Thyroid gland (tissue), 4 donors: ENCODE results near the gene TLCD2.

Source experiments
- POLR2A ChIP-seq, 2 donors: fragments of 450-650 bp; IDR thresholded peaks; one replicate each; pipeline ENCODE4 v1.6.1; 2017; ENCODE audit warnings: antibody characterized with exemption in 2 of 2, mild to moderate bottlenecking in 2 of 2, moderate library complexity in 1 of 2
- TF ChIP-seq, protein P1 (sequence below), 6 experiments: fragments of 200-600 bp in 3 of 6; fragments of 450-650 bp in 3 of 6; sonication (generic) in 3 of 6; IDR thresholded peaks; one replicate each; pipeline ENCODE4 v1.5.1; 2016 to 2019; ENCODE audit warnings: antibody characterized with exemption in 6 of 6, mild to moderate bottlenecking in 2 of 6, inconsistent platforms in 1 of 6, moderate library complexity in 1 of 6

DNA sequence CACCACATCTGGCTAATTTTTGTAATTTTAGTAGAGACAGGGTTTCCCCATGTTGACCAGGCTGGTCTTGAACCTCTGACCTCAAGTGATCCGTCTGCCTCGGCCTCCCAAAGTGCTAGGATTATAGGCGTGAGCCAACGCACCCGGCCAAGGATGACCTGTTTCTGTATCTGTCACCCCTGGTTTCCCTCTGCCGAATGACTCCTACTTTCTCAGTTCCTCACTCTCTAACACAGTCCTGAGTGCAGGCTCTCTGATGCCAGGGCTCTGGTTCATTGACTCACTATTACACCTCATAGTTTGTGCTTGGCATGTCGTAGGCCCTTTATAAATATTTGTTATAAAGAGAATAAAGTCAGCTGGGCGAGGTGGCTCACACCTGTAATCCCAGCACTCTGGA, 14.8 kb downstream of the TLCD2 start:
- TF ChIP-seq, protein P1, sequence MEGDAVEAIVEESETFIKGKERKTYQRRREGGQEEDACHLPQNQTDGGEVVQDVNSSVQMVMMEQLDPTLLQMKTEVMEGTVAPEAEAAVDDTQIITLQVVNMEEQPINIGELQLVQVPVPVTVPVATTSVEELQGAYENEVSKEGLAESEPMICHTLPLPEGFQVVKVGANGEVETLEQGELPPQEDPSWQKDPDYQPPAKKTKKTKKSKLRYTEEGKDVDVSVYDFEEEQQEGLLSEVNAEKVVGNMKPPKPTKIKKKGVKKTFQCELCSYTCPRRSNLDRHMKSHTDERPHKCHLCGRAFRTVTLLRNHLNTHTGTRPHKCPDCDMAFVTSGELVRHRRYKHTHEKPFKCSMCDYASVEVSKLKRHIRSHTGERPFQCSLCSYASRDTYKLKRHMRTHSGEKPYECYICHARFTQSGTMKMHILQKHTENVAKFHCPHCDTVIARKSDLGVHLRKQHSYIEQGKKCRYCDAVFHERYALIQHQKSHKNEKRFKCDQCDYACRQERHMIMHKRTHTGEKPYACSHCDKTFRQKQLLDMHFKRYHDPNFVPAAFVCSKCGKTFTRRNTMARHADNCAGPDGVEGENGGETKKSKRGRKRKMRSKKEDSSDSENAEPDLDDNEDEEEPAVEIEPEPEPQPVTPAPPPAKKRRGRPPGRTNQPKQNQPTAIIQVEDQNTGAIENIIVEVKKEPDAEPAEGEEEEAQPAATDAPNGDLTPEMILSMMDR (IDR thresholded peaks at IDR 0.05): no peak
- TF ChIP-seq POLR2A (IDR thresholded peaks at IDR 0.05): no peak
